Thoracic aorta (tissue), 2 donors: ENCODE results near the gene MAN2A2. TPM values are rescaled to one million over a fixed set of nuclear protein-coding genes. Genes with fewer than 3 reads are reported as not detected.

Experiments used
- ATAC-seq: fragments of 150-250 bp; one replicate; pipeline ENCODE4 v1.8.0; 2017; ENCODE audit warnings: low read depth; ENCODE audit not compliant: insufficient number of reproducible peaks, low FRiP score
- DNase-seq: peaks from one replicate; pipeline ENCODE4 v3.0.0-alpha.2; 2020; ENCODE audit warnings: low spot score
- H3K27ac ChIP-seq, 2 donors: fragments of 200-600 bp; sonication (generic); 1 replicate in 1 of 2; 2 replicates in 1 of 2; pipeline ENCODE4 v1.5.1; 2016; ENCODE audit warnings: mild to moderate bottlenecking in 2 of 2, moderate library complexity in 2 of 2
- H3K27me3 ChIP-seq: fragments of 200-600 bp; sonication (generic); replicated peaks from 2 replicates; pipeline ENCODE4 v1.6.0; 2016; ENCODE audit warnings: mild to moderate bottlenecking; ENCODE audit not compliant: insufficient read depth
- H3K36me3 ChIP-seq: fragments of 200-600 bp; sonication (generic); one replicate; pipeline ENCODE4 v1.5.1; 2016
- H3K4me1 ChIP-seq, 2 donors: fragments of 200-600 bp; sonication (generic); 1 replicate in 1 of 2; 2 replicates in 1 of 2; pipeline versions ENCODE4 v1.5.1 to v1.6.0; 2016; ENCODE audit warnings: low read depth in 2 of 2, mild to moderate bottlenecking in 1 of 2; ENCODE audit not compliant: control insufficient read depth in 1 of 2
- H3K4me3 ChIP-seq: fragments of 200-600 bp; sonication (generic); 2 replicates; pipeline ENCODE4 v1.5.1; 2016; ENCODE audit warnings: mild to moderate bottlenecking
- H3K9me3 ChIP-seq: fragments of 200-600 bp; sonication (generic); 2 replicates; pipeline ENCODE4 v1.5.1; 2016
- total RNA-seq, 2 donors: library from RNA; depleted of rRNA; stranded (reverse); fragments of >200 nt; gene quantifications; one replicate each; pipeline versions ENCODE4 v1.1.0 to v1.2.3, GENCODE V29; 2016
- TF ChIP-seq, protein P1 (sequence below): fragments of 200-600 bp; sonication (generic); IDR thresholded peaks from one replicate; pipeline ENCODE4 v1.5.1; 2019; ENCODE audit warnings: antibody characterized with exemption

Gene MAN2A2
- total RNA-seq, 2 donors from 2014 or later, result 59.7 to 68.4 TPM

DNA sequence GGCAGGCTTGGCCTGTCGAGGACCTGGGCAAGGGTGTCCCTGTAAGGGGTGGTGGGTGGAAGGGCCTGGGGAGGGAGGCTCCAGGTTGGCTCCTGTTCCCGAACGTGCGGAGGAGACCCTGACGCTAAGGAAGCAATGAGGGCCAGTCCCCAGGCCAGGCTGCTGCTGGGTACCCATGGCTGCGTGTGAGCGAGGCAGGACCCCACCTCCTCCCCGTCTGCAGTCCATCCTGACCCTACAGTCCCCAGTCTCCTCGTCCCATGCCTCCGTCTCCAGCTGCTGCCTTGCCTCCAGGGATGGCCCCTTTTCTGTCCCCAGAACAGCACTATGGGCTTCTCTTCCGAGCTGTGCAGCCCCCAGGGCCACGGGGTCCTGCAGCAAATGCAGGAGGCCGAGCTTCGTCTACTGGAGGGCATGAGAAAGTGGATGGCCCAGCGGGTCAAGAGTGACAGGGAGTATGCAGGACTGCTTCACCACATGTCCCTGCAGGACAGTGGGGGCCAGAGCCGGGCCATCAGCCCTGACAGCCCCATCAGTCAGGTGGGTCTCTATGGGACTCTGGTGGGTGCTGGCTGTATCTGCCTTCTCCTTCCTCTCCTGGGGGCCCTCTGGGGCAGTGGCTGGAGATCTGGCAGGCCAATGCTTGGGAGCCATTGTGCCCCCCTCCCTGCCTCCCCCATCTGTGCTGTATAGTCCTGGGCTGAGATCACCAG lies 18.2 kb upstream of the MAN2A2 start:
- Histone ChIP-seq H3K9me3 (no peaks in the 10 kb centered on the region), H3K4me1 (peaks cover 28 to 32% of the 10 kb centered on the region in 2 donors), H3K36me3 (peaks cover 33% of the 10 kb centered on the region), H3K4me3 (peak overlapping the region; percentile 87), H3K27me3 (no peaks in the 10 kb centered on the region), H3K27ac (peak overlapping the region; percentile 88 to 98)
- TF ChIP-seq, protein P1, sequence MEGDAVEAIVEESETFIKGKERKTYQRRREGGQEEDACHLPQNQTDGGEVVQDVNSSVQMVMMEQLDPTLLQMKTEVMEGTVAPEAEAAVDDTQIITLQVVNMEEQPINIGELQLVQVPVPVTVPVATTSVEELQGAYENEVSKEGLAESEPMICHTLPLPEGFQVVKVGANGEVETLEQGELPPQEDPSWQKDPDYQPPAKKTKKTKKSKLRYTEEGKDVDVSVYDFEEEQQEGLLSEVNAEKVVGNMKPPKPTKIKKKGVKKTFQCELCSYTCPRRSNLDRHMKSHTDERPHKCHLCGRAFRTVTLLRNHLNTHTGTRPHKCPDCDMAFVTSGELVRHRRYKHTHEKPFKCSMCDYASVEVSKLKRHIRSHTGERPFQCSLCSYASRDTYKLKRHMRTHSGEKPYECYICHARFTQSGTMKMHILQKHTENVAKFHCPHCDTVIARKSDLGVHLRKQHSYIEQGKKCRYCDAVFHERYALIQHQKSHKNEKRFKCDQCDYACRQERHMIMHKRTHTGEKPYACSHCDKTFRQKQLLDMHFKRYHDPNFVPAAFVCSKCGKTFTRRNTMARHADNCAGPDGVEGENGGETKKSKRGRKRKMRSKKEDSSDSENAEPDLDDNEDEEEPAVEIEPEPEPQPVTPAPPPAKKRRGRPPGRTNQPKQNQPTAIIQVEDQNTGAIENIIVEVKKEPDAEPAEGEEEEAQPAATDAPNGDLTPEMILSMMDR, result no peak
- no peak for ATAC-seq
- no peak for DNase-seq

DNA sequence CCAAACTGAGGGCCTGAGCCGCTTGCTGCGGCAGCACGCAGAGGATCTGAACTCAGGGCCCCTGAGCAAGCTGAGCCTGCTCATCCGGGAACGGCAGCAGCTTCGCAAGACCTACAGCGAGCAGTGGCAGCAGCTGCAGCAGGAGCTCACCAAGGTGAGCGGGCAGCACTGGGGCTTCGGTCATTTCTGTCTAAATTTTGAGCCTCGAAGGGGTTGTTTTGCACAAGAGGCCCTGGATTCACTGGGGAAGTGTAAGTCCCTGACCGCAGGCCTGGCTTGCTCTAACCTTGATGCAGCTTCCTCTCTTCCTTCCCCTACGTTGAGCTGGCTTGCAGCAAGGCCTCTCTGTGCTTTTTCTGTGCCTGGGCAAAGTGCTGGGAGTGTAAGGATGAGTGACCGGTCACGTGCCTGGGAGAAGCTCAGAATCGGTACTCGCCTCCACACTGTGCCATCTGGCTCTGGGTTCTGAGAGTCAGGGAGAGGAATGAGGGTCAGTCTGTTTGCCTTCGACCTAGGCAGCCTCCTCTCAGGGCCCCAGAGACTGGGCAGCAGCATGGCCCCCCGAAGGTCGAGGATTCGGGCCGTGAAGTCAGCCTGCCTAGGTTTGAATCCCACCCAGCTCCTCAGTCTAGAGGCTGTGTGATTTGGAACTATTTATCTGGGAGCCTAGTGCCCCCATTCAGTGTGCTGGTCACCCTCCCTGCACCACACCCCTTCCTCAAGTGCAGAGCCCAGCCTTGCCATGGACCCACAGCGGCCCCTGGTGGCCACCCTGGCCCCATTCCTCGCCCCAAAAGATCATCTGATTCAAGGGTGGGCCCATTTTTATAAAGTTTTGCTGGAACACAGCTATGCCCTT lies 17.4 kb upstream of the MAN2A2 start:
- TF ChIP-seq, protein P1, result peak; percentile 98
- DNase-seq, result no peak
- peak overlapping the region; percentile 87 for H3K4me3 ChIP-seq
- H3K36me3 ChIP-seq, result peaks cover 31% of the 10 kb centered on the region
- H3K27ac ChIP-seq, result peak overlapping the region; percentile 88 to 98
- H3K9me3 ChIP-seq, result no peaks in the 10 kb centered on the region
- ATAC-seq, result no peak
- peaks cover 28 to 32% of the 10 kb centered on the region in 2 donors for H3K4me1 ChIP-seq
- H3K27me3 ChIP-seq, result no peaks in the 10 kb centered on the region

DNA sequence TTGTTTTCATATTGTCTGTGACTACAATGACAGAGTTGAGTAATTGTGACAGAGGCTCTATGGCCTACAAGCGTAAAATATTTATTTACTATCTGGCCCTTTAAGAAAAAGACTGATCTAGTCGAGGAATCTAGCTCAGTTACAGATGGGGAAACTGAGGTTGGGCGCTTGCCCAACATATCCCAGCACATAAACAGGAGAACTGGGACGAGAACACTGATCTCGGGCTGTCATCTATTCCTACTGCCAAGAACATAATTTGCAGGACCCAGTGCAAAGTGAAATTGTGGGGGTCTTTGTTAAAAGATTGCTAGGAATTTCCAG lies 16.8 kb upstream of the MAN2A2 start:
- ATAC-seq (no peak), DNase-seq (no peak)
- Histone ChIP-seq H3K4me3 (peak overlapping the region; percentile 87), H3K27me3 (no peaks in the 10 kb centered on the region), H3K27ac (peak overlapping the region in 1 of 2 donors; percentile 98), H3K36me3 (peaks cover 30% of the 10 kb centered on the region), H3K4me1 (peaks cover 28 to 32% of the 10 kb centered on the region in 2 donors), H3K9me3 (no peaks in the 10 kb centered on the region)
- TF ChIP-seq, protein P1, result peak; percentile 17

DNA sequence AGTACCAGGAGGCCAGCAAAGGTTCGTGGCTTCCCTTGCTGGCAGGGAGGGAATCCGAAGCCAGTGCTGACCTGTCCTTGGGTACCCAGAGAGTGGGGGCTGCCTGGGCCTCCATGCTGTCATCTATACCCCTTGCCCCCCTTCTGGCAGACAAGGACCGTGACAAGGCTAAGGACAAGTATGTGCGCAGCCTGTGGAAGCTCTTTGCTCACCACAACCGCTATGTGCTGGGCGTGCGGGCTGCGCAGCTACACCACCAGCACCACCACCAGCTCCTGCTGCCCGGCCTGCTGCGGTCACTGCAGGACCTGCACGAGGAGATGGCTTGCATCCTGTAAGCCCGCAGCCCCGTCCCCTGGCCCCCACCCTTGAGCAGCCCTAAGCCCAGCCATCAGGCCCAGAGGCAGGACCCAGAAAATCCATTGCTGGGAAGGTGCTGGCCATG lies 16.0 kb upstream of the MAN2A2 start:
- Histone ChIP-seq H3K27ac (no peak overlapping the region), H3K4me1 (peaks cover 28 to 32% of the 10 kb centered on the region in 2 donors), H3K36me3 (peaks cover 30% of the 10 kb centered on the region), H3K4me3 (no peak overlapping the region), H3K9me3 (no peaks in the 10 kb centered on the region), H3K27me3 (no peaks in the 10 kb centered on the region)
- TF ChIP-seq, protein P1, result no peak
- DNase-seq (no peak), ATAC-seq (no peak)

DNA sequence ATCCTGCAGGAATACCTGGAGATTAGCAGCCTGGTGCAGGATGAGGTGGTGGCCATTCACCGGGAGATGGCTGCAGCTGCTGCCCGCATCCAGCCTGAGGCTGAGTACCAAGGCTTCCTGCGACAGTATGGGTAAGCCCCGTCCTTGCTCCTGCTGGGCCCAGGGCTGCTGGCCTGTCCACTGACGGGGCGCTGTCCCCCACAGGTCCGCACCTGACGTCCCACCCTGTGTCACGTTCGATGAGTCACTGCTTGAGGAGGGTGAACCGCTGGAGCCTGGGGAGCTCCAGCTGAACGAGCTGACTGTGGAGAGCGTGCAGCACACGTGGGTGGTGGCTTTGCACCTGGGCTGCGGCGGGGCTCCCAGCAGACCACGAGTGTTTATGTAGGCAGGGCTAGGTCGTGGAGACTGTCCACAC lies 13.8 kb upstream of the MAN2A2 start:
- H3K27ac ChIP-seq, result no peak overlapping the region
- peaks cover 48% of the 10 kb centered on the region for H3K36me3 ChIP-seq
- ATAC-seq (no peak), DNase-seq (no peak)
- H3K4me1 ChIP-seq, result peaks cover 19% of the 10 kb centered on the region in 2 donors
- H3K27me3 ChIP-seq, result no peaks in the 10 kb centered on the region
- H3K4me3 ChIP-seq, result no peak overlapping the region
- TF ChIP-seq, protein P1, result no peak
- no peaks in the 10 kb centered on the region for H3K9me3 ChIP-seq
